T-helper 1 cell treated with Interleukin-12 subunit alpha and Interleukin-12 subunit beta and Interleukin-4 antibody, amounts not matched to agents 30 μg/mL and 1 μg/mL, for 36 hours (primary cell): ENCODE data around the gene UBA1.
A peak's percentile ranks its signal among the peaks of the same experiment; 100 is the strongest.

Source experiments
- H3K27ac Mint-ChIP-seq: one replicate; pipeline ENCODE4 v1.8.0; 2021; ENCODE audit warnings: mild to moderate bottlenecking, mixed read lengths
- H3K27me3 Mint-ChIP-seq: one replicate; pipeline ENCODE4 v1.8.0; 2021; ENCODE audit warnings: low read depth, mixed read lengths
- H3K36me3 Mint-ChIP-seq: one replicate; pipeline ENCODE4 v1.8.0; 2021; ENCODE audit warnings: low read depth, mixed read lengths
- H3K4me1 Mint-ChIP-seq: one replicate; pipeline ENCODE4 v1.8.0; 2021; ENCODE audit warnings: low read depth, mixed read lengths
- H3K4me3 Mint-ChIP-seq: one replicate; pipeline ENCODE4 v1.8.0; 2021; ENCODE audit warnings: mild to moderate bottlenecking, moderate library complexity, mixed read lengths
- H3K9me3 Mint-ChIP-seq: one replicate; pipeline ENCODE4 v1.8.0; 2021; ENCODE audit warnings: mixed read lengths

Gene UBA1

GRCh38 chrX:47191331-47191730 lies 2.3 kb upstream of the UBA1 start:
- Mint-ChIP-seq H3K4me1 (peaks cover 37% of the 10 kb centered on the region), H3K4me3 (peak overlapping the region; percentile 94), H3K27me3 (no peaks in the 10 kb centered on the region)

DNA sequence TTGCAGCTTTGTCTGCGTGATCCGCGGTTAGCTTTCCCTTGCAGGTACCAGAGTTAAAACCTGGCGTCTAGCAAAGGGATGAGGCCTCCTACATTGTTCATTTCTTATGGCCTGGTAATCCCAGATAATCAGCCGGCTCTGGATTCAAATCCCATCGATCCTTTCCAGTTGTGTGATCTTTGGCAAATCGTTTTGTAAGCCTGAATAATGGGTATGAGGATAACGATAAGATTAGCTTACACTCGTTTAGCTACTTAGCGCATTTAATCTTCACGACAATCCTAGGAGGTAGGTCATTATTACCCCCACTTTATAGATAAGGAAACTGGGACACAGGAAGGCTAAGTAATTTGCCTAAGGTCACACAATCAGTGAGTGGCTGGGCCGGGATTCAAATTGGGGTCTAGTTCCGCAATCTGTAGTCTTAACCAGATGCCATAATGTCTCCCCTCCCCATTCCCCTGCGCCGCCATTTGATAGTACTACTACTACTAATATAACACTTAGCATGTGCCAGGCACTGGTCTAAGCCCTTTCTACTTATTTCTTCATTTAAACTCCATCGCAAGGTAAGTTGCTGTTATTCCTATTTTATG lies 1.7 kb upstream of the UBA1 start:
- Mint-ChIP-seq H3K27me3 (no peaks in the 10 kb centered on the region), H3K9me3 (no peaks in the 10 kb centered on the region), H3K4me1 (peaks cover 43% of the 10 kb centered on the region), H3K4me3 (peak overlapping the region; percentile 94), H3K36me3 (peaks cover 6% of the 10 kb centered on the region), H3K27ac (peak overlapping the region; percentile 95)

More at GRCh38 chrX:47191331-47191730, 2.3 kb upstream of the UBA1 start:
- Mint-ChIP-seq H3K9me3 (no peaks in the 10 kb centered on the region), H3K27ac (peak overlapping the region; percentile 95), H3K36me3 (peaks cover 6% of the 10 kb centered on the region)

- Mint-ChIP-seq H3K27ac (peak overlapping the region; percentile 98), H3K9me3 (no peaks in the 10 kb centered on the region), H3K4me3 (peak overlapping the region; percentile 95), H3K27me3 (no peaks in the 10 kb centered on the region), H3K4me1 (peaks cover 47% of the 10 kb centered on the region), H3K36me3 (peaks cover 6% of the 10 kb centered on the region)
Measured at GRCh38 chrX:47194194-47194787, 662 bp downstream of the UBA1 start.

DNA sequence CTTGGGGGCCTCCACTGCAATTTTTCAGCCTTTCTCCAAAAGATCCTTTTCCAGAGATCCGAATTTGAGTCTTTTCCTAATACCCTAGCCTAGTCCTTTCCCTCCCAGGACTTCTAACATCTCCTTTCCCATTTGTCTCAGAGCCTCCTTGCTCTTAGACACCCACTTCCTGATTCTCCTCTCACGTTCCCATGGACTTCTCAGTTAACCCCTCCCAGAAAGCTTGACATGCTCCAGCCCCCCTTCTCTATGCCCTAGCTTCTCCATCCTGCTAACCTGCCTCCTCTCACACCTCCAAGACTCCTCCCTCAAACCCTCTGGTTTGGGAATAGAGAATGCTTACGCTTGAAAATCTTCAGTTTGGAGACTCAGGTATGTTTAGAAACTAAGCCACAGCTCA lies 2.5 kb downstream of the UBA1 start:
- peak overlapping the region; percentile 49 for H3K27ac Mint-ChIP-seq
- peaks cover 13% of the 10 kb centered on the region for H3K36me3 Mint-ChIP-seq
- H3K4me3 Mint-ChIP-seq = peak overlapping the region; percentile 69
- peaks cover 41% of the 10 kb centered on the region for H3K4me1 Mint-ChIP-seq
- H3K27me3 Mint-ChIP-seq = no peaks in the 10 kb centered on the region
- no peaks in the 10 kb centered on the region for H3K9me3 Mint-ChIP-seq

DNA sequence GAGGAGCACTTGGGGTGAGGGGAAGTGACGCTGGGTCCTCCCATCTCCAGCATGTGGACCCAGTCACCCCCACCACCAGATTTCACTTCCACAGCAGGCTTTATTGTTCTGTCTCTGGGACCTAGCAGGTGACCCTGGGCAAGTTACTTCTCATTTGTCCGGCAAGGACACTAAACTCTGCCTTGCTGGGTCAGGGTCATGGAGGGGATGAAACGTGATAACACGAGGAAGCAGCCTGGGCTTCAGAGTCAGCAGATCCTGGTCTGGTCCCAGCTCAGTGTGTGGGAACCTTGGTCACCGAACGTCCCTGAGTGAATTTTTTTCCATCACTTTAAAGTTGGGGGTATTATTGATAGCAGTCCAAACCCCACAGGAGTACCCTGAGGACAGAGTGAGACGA lies 3.9 kb downstream of the UBA1 start:
- H3K9me3 Mint-ChIP-seq = no peaks in the 10 kb centered on the region
- H3K27me3 Mint-ChIP-seq = no peaks in the 10 kb centered on the region
- peaks cover 36% of the 10 kb centered on the region for H3K4me1 Mint-ChIP-seq
- no peak overlapping the region for H3K27ac Mint-ChIP-seq
- H3K4me3 Mint-ChIP-seq = no peak overlapping the region
- peaks cover 26% of the 10 kb centered on the region for H3K36me3 Mint-ChIP-seq

DNA sequence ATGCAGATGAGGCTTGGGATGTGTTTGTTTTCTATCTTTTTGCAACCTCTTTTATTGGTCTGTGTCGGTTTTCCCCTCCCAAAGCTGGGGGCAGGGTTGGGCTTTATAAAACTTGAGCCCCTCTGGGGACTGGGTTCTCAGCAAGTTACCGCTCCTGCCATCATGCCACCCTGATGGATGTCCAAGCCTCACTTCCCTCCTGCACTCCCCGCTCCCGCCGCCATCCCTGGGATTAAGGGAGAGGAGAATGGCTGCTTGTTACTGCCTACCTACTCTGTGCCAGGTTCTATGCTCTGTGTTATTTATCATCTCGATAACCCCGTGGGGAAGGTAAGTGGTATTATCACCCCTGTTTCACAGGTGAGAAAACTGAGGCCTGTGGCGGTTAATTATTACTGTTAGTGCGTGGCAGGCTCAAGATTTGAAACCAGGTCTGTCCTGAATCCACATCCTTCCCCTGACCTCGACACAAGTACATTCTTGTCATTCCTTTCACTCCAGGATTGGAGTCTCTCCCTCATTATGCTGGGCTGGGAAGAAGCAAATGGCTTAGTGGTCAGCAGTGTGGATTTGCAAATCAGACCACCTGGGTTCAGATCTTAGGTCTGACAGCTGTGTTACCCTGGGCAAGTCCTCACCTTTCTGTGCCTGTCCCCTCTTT lies 4.5 kb downstream of the UBA1 start:
- Mint-ChIP-seq H3K36me3 (peaks cover 26% of the 10 kb centered on the region), H3K27me3 (no peaks in the 10 kb centered on the region), H3K4me1 (peaks cover 30% of the 10 kb centered on the region), H3K4me3 (no peak overlapping the region), H3K9me3 (no peaks in the 10 kb centered on the region), H3K27ac (no peak overlapping the region)

- Mint-ChIP-seq H3K27me3 (no peaks in the 10 kb centered on the region), H3K27ac (no peak overlapping the region), H3K4me3 (no peak overlapping the region), H3K9me3 (no peaks in the 10 kb centered on the region), H3K4me1 (peaks cover 27% of the 10 kb centered on the region), H3K36me3 (peaks cover 28% of the 10 kb centered on the region)
Measured at GRCh38 chrX:47198687-47199080, 5.1 kb downstream of the UBA1 start.

- Mint-ChIP-seq H3K27me3 (no peaks in the 10 kb centered on the region), H3K4me1 (peaks cover 27% of the 10 kb centered on the region), H3K4me3 (no peak overlapping the region), H3K27ac (no peak overlapping the region), H3K9me3 (no peaks in the 10 kb centered on the region), H3K36me3 (peaks cover 28% of the 10 kb centered on the region)
Measured at GRCh38 chrX:47199286-47199685, 5.7 kb downstream of the UBA1 start.

DNA sequence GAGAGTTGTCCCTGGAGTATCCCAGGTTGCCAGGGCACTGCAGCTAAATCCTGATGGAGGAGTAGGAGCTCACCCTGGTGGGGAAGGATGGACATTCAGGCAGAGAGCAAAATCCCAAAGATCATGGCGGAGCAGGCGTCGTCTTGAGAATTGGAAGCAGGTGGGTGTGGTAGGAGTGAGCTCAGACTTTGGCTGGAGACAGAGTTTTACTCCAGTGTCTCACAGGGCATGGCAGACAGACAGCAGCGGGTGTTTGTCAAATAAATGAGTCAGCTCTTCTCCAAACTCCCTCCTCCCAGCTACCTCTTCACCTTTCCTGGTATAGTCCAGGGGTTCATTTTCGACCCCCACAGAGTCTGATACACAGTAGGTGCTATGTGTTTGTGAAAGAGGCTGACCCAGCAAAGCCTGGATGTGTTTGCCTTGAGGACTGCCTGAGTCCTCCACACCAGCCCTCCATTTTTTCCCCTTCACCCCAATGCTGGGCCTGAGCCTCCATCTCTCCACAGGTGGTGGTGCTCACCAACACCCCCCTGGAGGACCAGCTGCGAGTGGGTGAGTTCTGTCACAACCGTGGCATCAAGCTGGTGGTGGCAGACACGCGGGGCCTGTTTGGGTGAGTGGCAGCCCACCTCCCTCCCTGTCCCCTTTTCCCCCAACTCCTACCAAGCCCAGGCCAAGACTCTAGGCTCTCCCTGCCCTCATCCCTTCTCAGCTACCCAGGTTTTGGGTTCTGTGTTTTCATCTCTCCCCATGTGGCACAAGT lies 6.9 kb downstream of the UBA1 start:
- H3K27ac Mint-ChIP-seq = no peak overlapping the region
- peaks cover 27% of the 10 kb centered on the region for H3K36me3 Mint-ChIP-seq
- no peaks in the 10 kb centered on the region for H3K9me3 Mint-ChIP-seq
- peaks cover 18% of the 10 kb centered on the region for H3K4me1 Mint-ChIP-seq
- no peak overlapping the region for H3K4me3 Mint-ChIP-seq
- no peaks in the 10 kb centered on the region for H3K27me3 Mint-ChIP-seq

- Mint-ChIP-seq H3K36me3 (peaks cover 28% of the 10 kb centered on the region), H3K4me1 (peaks cover 9% of the 10 kb centered on the region), H3K27ac (no peak overlapping the region), H3K4me3 (no peak overlapping the region), H3K27me3 (no peaks in the 10 kb centered on the region), H3K9me3 (no peaks in the 10 kb centered on the region)
Measured at GRCh38 chrX:47201345-47201944, 7.8 kb downstream of the UBA1 start.

- Mint-ChIP-seq H3K4me1 (peaks cover 3% of the 10 kb centered on the region), H3K36me3 (peaks cover 36% of the 10 kb centered on the region), H3K9me3 (no peaks in the 10 kb centered on the region), H3K4me3 (no peak overlapping the region), H3K27me3 (no peaks in the 10 kb centered on the region), H3K27ac (no peak overlapping the region)
Measured at GRCh38 chrX:47202316-47202715, 8.7 kb downstream of the UBA1 start.

GRCh38 chrX:47202877-47203276 lies 9.2 kb downstream of the UBA1 start:
- Mint-ChIP-seq H3K36me3 (peaks cover 36% of the 10 kb centered on the region), H3K4me1 (peaks cover 3% of the 10 kb centered on the region), H3K27me3 (no peaks in the 10 kb centered on the region), H3K27ac (no peak overlapping the region), H3K4me3 (no peak overlapping the region), H3K9me3 (no peaks in the 10 kb centered on the region)

DNA sequence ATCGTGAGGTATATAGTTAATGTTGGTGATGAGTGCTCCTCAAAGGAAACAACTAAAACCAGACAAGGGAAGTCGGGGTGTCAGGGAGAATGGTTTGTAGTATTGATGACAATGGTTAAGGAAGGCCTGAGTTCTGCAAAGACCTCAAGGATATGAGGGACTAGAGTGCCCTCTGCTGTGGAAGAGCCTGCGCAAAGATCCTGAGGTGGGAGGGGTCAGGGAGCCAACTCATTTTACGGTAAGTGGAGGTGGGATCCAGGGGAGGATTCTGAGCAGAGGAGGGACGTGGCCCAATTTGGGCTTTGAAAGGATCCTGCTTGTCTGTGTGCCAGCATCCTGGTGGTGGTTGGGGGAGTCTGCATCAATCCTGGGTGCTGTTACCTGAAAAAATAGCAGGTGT lies 11.3 kb downstream of the UBA1 start:
- Mint-ChIP-seq H3K27ac (no peak overlapping the region), H3K9me3 (no peaks in the 10 kb centered on the region), H3K36me3 (peaks cover 39% of the 10 kb centered on the region), H3K4me3 (no peak overlapping the region), H3K27me3 (no peaks in the 10 kb centered on the region), H3K4me1 (peaks cover 3% of the 10 kb centered on the region)

GRCh38 chrX:47206316-47206715 lies 12.7 kb downstream of the UBA1 start:
- H3K4me3 Mint-ChIP-seq = no peak overlapping the region
- no peaks in the 10 kb centered on the region for H3K27me3 Mint-ChIP-seq
- peaks cover 3% of the 10 kb centered on the region for H3K4me1 Mint-ChIP-seq
- peaks cover 33% of the 10 kb centered on the region for H3K36me3 Mint-ChIP-seq
- no peak overlapping the region for H3K27ac Mint-ChIP-seq
- no peaks in the 10 kb centered on the region for H3K9me3 Mint-ChIP-seq
